ENCODE results near the gene DGKB. TPM values are rescaled to one million over a fixed set of nuclear protein-coding genes. Genes with fewer than 3 reads are reported as not detected.
A peak's percentile ranks its signal among the peaks of the same experiment; 100 is the strongest.

Gene DGKB
- total RNA-seq (2022) (not detected in 2 replicates), Bru-seq, nascent RNA (percentile 1 among the genes with signal in this experiment), BruChase-seq, experiment 1, labeled RNA remaining after a 6-hour chase (percentile 0 among the genes with signal in this experiment), BruChase-seq, experiment 2, labeled RNA remaining after a 2-hour chase (percentile 1 among the genes with signal in this experiment)
- long read RNA-seq: 0 reads

DNA sequence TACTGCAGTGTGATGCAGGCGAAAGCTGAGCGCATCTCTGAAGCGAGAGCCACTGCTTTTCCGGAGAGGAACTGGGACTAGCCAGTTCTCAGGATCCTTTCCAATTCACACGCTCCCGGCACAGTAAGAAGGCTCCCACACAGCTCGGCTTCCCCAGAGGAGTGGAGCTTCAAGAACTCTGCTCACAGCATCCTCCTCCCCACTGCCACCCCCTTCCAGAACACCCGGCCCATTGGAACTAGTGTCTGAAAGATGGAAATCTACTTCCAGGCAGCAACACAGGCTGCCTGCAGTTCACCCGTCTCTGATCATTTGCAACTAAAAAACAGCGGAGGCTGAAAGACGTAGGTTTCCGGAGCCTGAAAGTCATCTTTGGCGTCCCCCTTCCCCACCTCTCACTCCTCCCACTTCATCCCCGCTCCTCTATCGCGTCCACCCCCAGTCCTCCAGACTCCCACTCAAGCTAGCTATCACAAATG lies at the start of gene DGKB:
DGKB (minus strand) TSS at position 163 of the 479 bp plus-strand sequence.
- ChIA-PET CTCF (interaction anchor here (0.7 kb wide), 1 partner anchor 10 kb away, joined by 3 read pairs; no protein-coding TSS in a partner anchor), POLR2A (interaction anchor here (0.8 kb wide), 1 partner anchor 124 kb away, joined by 4 read pairs; no protein-coding TSS in a partner anchor)
- TF ChIP-seq, protein P1, sequence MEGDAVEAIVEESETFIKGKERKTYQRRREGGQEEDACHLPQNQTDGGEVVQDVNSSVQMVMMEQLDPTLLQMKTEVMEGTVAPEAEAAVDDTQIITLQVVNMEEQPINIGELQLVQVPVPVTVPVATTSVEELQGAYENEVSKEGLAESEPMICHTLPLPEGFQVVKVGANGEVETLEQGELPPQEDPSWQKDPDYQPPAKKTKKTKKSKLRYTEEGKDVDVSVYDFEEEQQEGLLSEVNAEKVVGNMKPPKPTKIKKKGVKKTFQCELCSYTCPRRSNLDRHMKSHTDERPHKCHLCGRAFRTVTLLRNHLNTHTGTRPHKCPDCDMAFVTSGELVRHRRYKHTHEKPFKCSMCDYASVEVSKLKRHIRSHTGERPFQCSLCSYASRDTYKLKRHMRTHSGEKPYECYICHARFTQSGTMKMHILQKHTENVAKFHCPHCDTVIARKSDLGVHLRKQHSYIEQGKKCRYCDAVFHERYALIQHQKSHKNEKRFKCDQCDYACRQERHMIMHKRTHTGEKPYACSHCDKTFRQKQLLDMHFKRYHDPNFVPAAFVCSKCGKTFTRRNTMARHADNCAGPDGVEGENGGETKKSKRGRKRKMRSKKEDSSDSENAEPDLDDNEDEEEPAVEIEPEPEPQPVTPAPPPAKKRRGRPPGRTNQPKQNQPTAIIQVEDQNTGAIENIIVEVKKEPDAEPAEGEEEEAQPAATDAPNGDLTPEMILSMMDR (IDR thresholded peaks at IDR 0.05; ENCODE audit: unreplicated experiment): no peak
- no peak within 1 kb of the TSS for H3K27ac Mint-ChIP-seq (ENCODE audit: low read depth, unreplicated experiment)
- no peaks in the 10 kb centered on the region for H3K36me3 Mint-ChIP-seq (ENCODE audit: insufficient read depth, unreplicated experiment)
- no peaks in the 10 kb centered on the region for H3K9me3 Mint-ChIP-seq (ENCODE audit: unreplicated experiment)
- peaks cover 6% of the 10 kb centered on the region for H3K27me3 Mint-ChIP-seq (ENCODE audit: insufficient read depth, unreplicated experiment)
- no peak within 1 kb of the TSS for H3K4me3 Mint-ChIP-seq (ENCODE audit: unreplicated experiment)
- no peak for DNase-seq (ENCODE audit: unreplicated experiment)
- no TSS peak for BruUV-seq (replicated peaks)
- no peaks in the 10 kb centered on the region for H3K4me1 Mint-ChIP-seq (ENCODE audit: insufficient read depth, unreplicated experiment)
- intact Hi-C loops (cut with micrococcal nuclease): no loop called here

DNA sequence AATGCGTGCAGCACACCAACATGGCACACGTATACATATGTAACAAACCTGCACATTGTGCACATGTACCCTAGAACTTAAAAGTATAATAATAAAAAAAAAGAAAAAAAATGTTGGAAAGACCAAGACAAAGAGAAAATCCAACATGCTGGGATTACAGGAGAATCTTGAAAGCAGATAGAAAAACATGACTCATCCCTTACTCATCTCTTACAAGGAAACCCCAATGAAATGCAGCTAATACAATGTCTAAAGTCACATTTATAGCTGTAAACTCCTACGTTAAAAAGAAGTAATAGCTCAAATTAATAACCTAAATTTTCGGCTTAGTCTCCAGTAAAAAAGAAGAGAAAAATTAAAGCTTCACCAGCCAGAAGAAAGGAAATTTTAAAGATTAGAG lies 47.5 kb upstream of the DGKB start:
- H3K4me1 Mint-ChIP-seq (ENCODE audit: insufficient read depth, unreplicated experiment): no peaks in the 10 kb centered on the region
- no peaks in the 10 kb centered on the region for H3K36me3 Mint-ChIP-seq (ENCODE audit: insufficient read depth, unreplicated experiment)
- ChIA-PET POLR2A (no interaction called here), CTCF (no interaction called here)
- H3K27ac Mint-ChIP-seq (ENCODE audit: low read depth, unreplicated experiment): no peak overlapping the region
- TF ChIP-seq, protein P1 (IDR thresholded peaks at IDR 0.05; ENCODE audit: unreplicated experiment): no peak
- H3K9me3 Mint-ChIP-seq (ENCODE audit: unreplicated experiment): no peaks in the 10 kb centered on the region
- intact Hi-C loops (cut with micrococcal nuclease): no loop called here
- no TSS peak for BruUV-seq (replicated peaks)
- no peak overlapping the region for H3K4me3 Mint-ChIP-seq (ENCODE audit: unreplicated experiment)
- peak; percentile 11 for DNase-seq (ENCODE audit: unreplicated experiment)
- peaks cover 32% of the 10 kb centered on the region for H3K27me3 Mint-ChIP-seq (ENCODE audit: insufficient read depth, unreplicated experiment)

DNA sequence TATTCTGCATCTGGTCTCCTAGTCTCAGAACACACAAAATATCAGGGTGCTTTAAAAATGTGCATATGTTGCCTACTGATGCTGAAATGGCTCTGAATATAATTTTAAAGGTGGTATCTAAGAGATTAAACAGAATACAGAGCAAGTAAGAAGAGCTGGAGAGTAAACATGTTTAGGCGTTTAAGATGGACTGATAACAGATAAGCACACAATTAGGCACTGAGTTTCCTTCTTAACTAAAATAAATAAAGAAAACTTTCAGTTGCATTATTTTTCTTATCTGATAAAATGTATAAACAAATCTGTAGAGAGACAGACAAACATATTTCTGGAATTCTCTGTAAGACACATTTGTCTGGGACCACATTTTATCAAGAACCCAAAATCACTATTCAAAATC lies 35.6 kb upstream of the DGKB start:
- POLR2A ChIA-PET: no interaction called here
- no peak overlapping the region for H3K27ac Mint-ChIP-seq (ENCODE audit: low read depth, unreplicated experiment)
- no peak for DNase-seq (ENCODE audit: unreplicated experiment)
- H3K4me1 Mint-ChIP-seq (ENCODE audit: insufficient read depth, unreplicated experiment): no peaks in the 10 kb centered on the region
- CTCF ChIA-PET: no interaction called here
- no TSS peak for BruUV-seq (replicated peaks)
- H3K4me3 Mint-ChIP-seq (ENCODE audit: unreplicated experiment): no peak overlapping the region
- peaks cover 75% of the 10 kb centered on the region for H3K27me3 Mint-ChIP-seq (ENCODE audit: insufficient read depth, unreplicated experiment)
- no peaks in the 10 kb centered on the region for H3K9me3 Mint-ChIP-seq (ENCODE audit: unreplicated experiment)
- intact Hi-C loops (cut with micrococcal nuclease): no loop called here
- peaks cover 4% of the 10 kb centered on the region for H3K36me3 Mint-ChIP-seq (ENCODE audit: insufficient read depth, unreplicated experiment)
- TF ChIP-seq, protein P1 (IDR thresholded peaks at IDR 0.05; ENCODE audit: unreplicated experiment): no peak

DNA sequence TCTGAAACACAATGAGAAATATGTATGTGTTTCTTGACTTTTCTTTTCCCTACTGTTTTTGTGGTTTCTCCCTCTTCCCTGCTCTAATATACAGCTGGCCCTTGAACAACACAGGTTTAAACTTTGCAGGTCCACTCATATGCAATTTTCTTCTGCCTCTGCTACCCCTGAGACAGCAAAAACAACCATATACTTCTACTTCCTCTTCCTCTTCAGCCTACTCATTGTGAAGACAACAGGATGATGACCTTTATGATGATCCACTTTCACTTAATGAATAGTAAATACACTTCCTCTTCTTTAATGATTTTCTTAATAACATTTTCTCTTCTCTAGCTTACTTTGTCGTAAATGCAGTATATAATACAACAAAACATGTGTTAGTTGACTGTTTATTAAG lies 35.0 kb upstream of the DGKB start:
- no peaks in the 10 kb centered on the region for H3K4me1 Mint-ChIP-seq (ENCODE audit: insufficient read depth, unreplicated experiment)
- peaks cover 75% of the 10 kb centered on the region for H3K27me3 Mint-ChIP-seq (ENCODE audit: insufficient read depth, unreplicated experiment)
- ChIA-PET CTCF (no interaction called here), POLR2A (interaction anchor here (0.7 kb wide), 1 partner anchor 17 kb away, joined by 3 read pairs; no protein-coding TSS in a partner anchor)
- no peak for DNase-seq (ENCODE audit: unreplicated experiment)
- TF ChIP-seq, protein P1 (IDR thresholded peaks at IDR 0.05; ENCODE audit: unreplicated experiment): no peak
- no peaks in the 10 kb centered on the region for H3K9me3 Mint-ChIP-seq (ENCODE audit: unreplicated experiment)
- H3K4me3 Mint-ChIP-seq (ENCODE audit: unreplicated experiment): no peak overlapping the region
- no peak overlapping the region for H3K27ac Mint-ChIP-seq (ENCODE audit: low read depth, unreplicated experiment)
- peaks cover 4% of the 10 kb centered on the region for H3K36me3 Mint-ChIP-seq (ENCODE audit: insufficient read depth, unreplicated experiment)
- intact Hi-C loops (cut with micrococcal nuclease): no loop called here
- BruUV-seq (replicated peaks): no TSS peak

All from MCF 10A (cell line).